G401 (cell line): ENCODE results near the gene MLLT3. TPM values are rescaled to one million over a fixed set of nuclear protein-coding genes. Genes with fewer than 3 reads are reported as not detected.

Source experiments
- DNase-seq: peaks from one replicate; pipeline ENCODE4 v3.0.0-alpha.2; 2015; ENCODE audit warnings: low spot score
- in situ Hi-C: cut with HindIII; loops from 2 replicates; pipeline ENCODE4 v1.10.0; 2016; ENCODE audit warnings: low sequenced_read_pairs, mixed read lengths
- total RNA-seq: library from RNA; depleted of rRNA; stranded (reverse); fragments of >200 nt; shearing (Covaris generic); gene quantifications from 2 replicates; pipeline ENCODE4 v1.2.3, GENCODE V29; 2014

MLLT3 gene
- total RNA-seq, 1 experiment from 2014 or later = 0.27 TPM

GRCh38 chr9:20566401-20566800 lies 55.9 kb downstream of the MLLT3 start:
- in situ Hi-C loops = no loop called here
- no peak for DNase-seq

GRCh38 chr9:20564650-20565049 lies 57.6 kb downstream of the MLLT3 start:
- no peak for DNase-seq
- in situ Hi-C loops = no loop called here

DNA sequence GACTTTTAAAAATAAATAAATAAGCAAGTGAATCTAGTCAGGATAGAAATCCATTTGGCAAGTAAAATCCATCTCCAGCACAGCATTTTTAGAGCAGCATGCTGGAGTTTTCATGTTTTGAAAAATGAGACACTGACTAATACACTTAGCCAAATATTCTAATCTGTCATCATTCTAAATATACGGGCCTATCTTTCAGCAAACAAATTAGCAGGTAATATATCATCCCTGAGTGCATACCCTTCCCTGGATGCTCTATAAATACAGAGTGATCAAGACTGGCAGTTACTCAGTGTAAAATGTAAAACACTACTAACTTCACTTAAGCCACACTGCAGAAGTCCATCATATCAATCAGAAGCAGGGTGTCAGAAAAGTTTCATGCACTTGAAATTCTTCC lies 58.4 kb downstream of the MLLT3 start:
- in situ Hi-C loops = no loop called here
- DNase-seq = no peak

- no peak for DNase-seq
- in situ Hi-C loops = no loop called here
Measured at GRCh38 chr9:20562051-20562450, 60.2 kb downstream of the MLLT3 start.

- no peak for DNase-seq
- in situ Hi-C loops = no loop called here
Measured at GRCh38 chr9:20561531-20561930, 60.8 kb downstream of the MLLT3 start.

DNA sequence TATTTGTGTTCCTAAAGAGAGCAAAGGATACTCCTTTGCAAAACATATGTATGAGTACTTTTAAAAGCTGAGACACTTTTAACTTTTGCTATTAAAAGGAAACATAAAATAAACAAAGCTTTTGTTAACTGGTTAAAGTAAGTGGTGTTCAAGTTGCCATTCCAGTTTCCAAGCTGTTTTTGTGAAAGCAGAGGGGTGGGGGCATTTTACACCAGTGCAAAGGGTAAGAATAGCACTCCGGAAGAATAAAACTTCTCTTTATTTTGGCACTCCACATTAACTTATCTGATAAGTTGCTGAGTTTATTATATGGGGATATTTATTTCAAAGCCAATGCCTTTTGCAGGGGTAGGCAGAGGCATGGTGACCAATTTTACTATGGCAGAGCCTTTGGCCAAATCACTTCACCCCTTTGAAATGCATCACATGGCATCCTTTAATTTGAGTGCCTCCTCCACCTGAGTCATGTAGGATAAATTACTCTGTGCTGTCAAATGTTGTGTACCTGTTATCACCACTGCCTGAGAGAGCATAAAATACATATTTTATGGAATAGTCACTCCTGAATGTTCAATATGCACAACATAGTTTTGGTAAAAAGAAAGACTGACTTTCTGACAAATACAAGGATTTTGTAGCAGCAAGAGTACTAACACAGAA lies 62.9 kb downstream of the MLLT3 start:
- in situ Hi-C loops = no loop called here
- DNase-seq = no peak

- in situ Hi-C loops = no loop called here
- DNase-seq = no peak
Measured at GRCh38 chr9:20558566-20559016, 63.7 kb downstream of the MLLT3 start.

DNA sequence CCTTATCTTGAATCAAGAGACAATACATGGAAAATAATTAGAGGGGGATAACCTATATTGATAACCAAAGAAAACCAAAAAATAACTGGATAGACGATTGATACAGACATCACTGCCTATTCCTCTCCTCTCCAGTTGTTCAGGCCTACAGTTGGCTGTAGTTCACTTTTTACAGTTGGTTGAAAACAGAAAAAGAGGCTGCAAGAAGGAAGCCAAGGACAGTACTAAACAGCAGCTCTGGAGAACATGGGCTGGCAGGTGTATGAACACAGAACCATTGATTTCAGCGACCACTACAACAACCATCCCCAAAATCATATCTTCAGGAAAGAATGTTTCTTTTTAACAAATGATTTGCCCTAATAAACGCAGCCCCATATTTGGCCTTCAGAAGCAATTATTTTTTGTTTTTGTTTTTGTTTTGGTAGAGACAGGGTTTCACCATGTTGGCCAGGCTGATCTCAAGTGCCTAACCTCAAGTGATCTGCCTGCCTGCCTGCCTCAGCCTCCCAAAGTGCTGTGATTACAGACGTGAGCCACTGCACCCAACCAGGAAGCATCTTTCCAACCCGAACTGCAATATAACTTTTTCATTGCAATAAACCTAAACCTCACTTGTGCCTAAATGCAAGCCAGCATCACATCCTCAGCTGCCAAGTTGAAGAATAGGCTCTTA lies 64.3 kb downstream of the MLLT3 start:
- DNase-seq = no peak

GRCh38 chr9:20557285-20557684 lies 65.0 kb downstream of the MLLT3 start:
- no peak for DNase-seq
- in situ Hi-C loops = no loop called here

More for the DNA sequence above, 64.3 kb downstream of the MLLT3 start:
- in situ Hi-C loops = no loop called here

DNA sequence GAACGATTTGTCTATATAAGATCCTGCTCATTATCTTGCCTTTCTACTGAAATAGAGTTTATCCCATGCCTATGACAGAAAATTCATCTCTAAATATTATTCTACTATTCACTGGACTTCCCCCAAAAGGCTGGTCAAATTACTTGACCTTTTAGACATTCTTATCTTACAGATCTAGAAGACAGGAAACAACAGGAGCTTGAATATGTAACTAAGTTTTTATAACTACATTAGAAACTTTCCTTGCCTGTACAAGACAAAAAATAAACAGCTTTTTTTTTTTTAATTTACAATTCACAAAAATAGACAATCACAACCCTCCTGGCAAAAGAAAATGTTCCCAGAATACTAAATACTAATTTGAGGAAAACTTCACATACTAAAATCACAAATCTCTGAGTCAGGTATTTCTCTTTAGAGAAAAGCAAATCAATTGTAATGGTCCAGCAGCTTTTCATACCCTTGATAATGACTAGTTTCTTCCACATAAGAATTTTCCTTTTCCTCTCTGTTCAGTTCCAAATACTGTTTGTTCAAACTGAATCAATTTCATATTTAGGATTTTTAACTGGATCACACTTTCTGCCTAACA lies 68.6 kb downstream of the MLLT3 start:
- in situ Hi-C loops = no loop called here
- DNase-seq = no peak

- DNase-seq = no peak
- in situ Hi-C loops = no loop called here
Measured at GRCh38 chr9:20552874-20553557, 69.3 kb downstream of the MLLT3 start.

DNA sequence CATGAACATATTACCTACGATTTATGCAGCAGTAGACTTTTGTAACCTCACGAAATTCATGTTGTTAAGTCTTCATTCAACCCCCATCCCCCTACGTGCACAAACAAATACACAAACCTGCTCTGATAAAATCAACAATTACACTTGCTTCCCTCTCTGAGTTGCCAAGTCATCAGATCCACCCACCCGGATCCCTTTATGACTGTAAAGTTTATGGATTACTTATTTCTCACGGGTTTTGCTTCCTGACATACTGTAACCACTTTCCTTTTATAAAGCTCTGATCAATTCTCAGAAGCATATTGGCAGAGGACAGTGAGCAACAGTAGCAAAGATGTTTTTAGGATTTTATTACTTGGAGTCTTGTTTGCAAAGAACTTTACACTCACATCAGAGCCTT lies 70.5 kb downstream of the MLLT3 start:
- in situ Hi-C loops = no loop called here
- no peak for DNase-seq

DNA sequence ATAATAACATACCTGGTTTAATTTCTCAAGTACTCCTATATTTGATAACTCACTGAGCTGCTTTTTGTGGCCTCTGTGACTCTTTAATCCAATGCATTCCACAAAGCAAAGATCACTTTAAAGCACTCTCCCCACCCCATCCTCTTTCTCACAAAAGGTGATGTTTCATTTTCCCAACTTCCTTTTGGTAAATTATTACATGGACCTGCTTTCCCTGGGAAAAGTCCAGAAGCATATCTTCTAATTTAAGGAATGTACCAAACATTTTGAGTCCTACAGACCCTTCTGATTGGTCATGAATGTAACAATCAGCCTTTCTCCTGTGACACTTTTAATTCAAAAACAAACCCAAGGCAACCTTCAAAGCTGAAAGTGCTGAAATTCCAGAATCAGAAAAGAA lies 71.1 kb downstream of the MLLT3 start:
- in situ Hi-C loops = no loop called here
- DNase-seq = no peak

- no peak for DNase-seq
Measured at GRCh38 chr9:20550326-20550725, 72.0 kb downstream of the MLLT3 start.

DNA sequence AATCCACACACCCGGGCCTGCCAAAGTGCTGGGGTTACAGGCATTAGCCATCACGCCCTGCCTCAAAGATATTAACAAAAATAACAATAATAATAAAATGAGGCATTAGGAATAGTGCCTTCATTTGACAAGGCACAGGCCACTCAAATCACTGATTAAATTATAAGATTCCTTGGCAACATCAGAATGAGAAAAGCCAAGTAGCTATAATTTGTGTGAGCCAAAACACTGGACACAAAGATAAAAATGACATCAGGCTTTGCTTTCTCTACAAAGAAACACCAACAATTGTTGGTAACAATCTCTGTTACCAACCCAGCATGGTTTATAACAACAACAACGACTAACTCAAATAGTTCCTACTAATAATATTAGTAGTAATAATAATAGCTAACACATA lies 73.2 kb downstream of the MLLT3 start:
- no peak for DNase-seq
- in situ Hi-C loops = no loop called here

More at GRCh38 chr9:20550326-20550725, 72.0 kb downstream of the MLLT3 start:
- in situ Hi-C loops = no loop called here

DNA sequence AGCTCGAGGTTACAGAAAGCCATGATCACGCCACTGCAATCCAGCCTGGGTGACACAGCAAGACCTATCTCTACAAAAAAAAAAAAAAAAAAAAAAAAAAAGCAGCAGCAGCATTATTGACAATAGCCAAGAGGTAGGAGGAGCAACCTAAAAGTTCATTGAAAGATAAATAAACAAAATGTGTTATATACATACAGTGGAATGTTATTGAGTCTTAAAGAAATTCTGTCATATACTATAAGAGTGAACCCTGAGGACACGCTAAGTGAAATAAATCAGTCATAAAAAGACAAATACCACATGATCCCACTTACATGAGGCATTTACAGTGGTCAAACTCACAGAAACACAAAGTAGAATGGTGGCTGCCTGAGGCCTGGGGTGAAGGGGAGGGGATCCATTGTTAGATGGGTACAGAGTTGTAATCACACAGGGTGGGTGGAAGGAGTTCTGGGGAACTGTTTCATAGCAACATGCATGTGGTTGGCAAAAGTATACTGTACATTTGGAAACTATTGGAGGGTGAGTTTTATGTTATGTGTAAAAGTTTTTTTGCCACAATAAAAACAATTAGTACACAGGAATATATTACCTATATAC lies 77.2 kb downstream of the MLLT3 start:
- in situ Hi-C loops = no loop called here
- DNase-seq = no peak

- no peak for DNase-seq
- in situ Hi-C loops = no loop called here
Measured at GRCh38 chr9:20540169-20540863, 82.0 kb downstream of the MLLT3 start.

- no peak for DNase-seq
- in situ Hi-C loops = no loop called here
Measured at GRCh38 chr9:20538956-20539355, 83.3 kb downstream of the MLLT3 start.

DNA sequence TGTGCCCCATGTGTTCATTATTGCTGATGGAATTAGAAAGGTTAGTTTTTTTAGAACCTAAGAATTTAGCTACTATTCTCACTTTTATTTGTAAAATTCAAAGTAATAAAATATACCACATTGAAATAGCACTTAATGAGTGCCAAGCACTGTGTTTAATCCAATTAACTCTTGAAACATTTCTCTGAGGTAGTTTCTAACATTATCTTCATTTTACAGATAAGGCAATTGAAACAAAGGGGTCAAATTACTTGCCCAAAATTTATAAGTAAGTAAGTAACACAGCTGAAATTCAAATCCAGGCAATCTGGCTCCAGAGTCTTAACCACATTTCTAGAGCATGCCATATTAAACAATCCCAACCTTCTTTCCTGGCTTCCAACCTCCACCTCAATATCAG lies 84.2 kb downstream of the MLLT3 start:
- in situ Hi-C loops = no loop called here
- no peak for DNase-seq
